Prostate gland (tissue), 2 donors: Measurements from ENCODE around the gene CEP104.

Experiments
- CTCF ChIP-seq, 4 experiments: fragments of 200-600 bp in 2 of 4; fragments of 450-650 bp in 2 of 4; sonication (generic) in 2 of 4; IDR thresholded peaks; 1 replicate in 3 of 4; 2 replicates in 1 of 4; pipeline ENCODE4 v1.5.1; 2016 to 2019; ENCODE audit warnings: antibody characterized with exemption in 4 of 4, mild to moderate bottlenecking in 2 of 4, moderate library complexity in 2 of 4
- POLR2A ChIP-seq: fragments of 450-650 bp; IDR thresholded peaks from one replicate; pipeline ENCODE4 v1.6.1; 2016; ENCODE audit warnings: antibody characterized with exemption, mild to moderate bottlenecking

GRCh38 chr1:3858231-3858981 lies 1.4 kb upstream of the CEP104 start:
- TF ChIP-seq CTCF (IDR thresholded peaks at IDR 0.05): peak in 1 of 4 experiments; percentile 3
- TF ChIP-seq POLR2A: no peak
